Dedifferentiated amniotic fluid mesenchymal stem cell (primary cell): ENCODE data around the gene LRRK2.
"Not testable (repeated sequence)": the region's sequence is repeated elsewhere in the genome, so short reads cannot be mapped to it uniquely, and the experiment has no call there.

ENCODE experiments used
- DNase-seq: peaks from one replicate; pipeline ENCODE4 v3.0.0-alpha.2; 2016; ENCODE audit errors: extremely low spot score

LRRK2 gene

GRCh38 chr12:40314927-40315326, 90.1 kb downstream of the LRRK2 start:
- no peak for DNase-seq

DNA sequence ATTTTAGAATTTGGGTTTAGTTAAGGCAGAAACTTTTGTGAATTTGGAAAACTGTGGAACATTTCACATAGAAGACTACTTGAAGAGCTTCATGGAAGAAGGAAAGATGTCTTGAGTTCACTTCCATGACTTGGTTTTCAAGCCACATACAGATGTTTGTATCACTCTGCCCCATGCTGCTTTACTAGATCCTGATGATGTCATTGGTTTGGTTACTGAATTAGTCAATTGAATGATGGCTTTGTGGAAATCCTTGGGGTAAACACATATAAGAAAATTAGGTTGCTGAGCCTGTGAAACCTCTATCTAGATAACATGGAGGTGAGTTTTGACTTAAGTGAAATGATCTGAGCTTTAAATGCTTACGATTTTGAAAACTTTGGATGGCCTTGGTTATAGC, 90.6 kb downstream of the LRRK2 start:
- DNase-seq = no peak

DNA sequence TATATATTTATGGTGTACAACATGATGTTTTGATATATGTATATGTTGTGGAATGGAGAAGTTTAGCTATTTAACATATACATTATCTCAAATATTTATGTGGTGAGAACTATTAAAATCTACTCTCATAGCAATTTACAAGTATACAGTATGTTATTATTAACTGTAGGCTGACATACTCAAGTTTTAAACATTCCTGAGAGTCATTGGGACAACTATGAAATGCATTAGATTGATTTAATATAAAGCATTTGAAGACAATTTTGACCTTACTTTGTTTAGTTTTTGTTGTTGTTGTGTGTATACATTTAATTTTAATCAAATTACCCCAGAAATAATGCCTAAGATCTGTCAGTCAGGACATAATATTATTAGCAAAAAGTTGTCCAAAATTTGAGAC, 99.5 kb downstream of the LRRK2 start:
- no peak for DNase-seq

DNA sequence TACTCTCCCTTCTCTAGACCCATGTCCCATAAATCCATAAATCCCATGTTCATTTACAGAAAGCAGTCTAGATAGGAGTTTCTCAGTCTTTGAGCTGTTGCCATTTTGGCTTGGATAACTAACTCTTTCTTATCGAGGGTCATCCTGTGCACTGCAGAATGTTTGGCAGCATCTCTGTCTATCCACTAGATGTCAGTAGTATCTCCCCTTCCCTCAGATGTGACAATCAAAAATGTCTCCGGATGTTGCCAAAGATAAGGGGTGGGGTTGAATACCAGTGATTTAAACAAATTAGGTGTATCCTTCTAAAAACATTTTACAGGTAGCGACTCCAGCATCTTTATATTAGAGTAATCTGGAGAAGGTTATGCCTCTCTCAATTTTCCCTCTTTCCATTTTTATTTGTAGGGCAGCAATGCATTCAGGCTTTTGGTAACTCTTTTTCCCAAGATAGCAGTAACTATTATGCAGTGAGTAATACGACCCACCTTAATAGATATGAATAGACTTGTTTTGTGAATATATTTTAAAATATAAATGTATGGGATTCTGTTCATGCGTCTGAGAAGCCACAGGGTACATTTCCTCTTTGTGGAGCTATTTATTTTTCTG, 100.7 kb downstream of the LRRK2 start:
- no peak for DNase-seq

GRCh38 chr12:40327535-40327934, 102.7 kb downstream of the LRRK2 start:
- no peak for DNase-seq

- DNase-seq = no peak
Measured at GRCh38 chr12:40330180-40330579, 105.4 kb downstream of the LRRK2 start.

DNA sequence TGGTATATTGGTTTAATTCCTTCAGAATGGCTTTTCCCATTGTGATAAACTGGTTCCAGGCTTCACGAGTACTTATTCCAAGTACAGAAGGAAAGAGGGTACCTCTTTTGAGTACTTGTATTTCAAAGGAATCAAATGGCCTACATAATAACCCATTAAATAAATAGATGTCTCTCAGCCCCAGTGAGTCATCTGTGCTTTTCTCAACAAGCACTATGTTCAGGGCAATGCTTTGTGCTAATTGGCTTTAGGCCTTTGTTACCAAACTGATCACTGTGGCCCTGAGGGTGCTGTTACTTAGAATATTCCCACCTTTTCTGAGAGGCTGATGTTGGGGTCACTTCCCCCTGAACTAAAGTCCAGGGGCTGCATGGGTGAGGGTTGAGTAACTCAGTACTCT, 107.1 kb downstream of the LRRK2 start:
- DNase-seq = no peak

GRCh38 chr12:40335991-40336390, 111.2 kb downstream of the LRRK2 start:
- DNase-seq = no peak

GRCh38 chr12:40336573-40337199, 111.9 kb downstream of the LRRK2 start:
- no peak for DNase-seq

DNA sequence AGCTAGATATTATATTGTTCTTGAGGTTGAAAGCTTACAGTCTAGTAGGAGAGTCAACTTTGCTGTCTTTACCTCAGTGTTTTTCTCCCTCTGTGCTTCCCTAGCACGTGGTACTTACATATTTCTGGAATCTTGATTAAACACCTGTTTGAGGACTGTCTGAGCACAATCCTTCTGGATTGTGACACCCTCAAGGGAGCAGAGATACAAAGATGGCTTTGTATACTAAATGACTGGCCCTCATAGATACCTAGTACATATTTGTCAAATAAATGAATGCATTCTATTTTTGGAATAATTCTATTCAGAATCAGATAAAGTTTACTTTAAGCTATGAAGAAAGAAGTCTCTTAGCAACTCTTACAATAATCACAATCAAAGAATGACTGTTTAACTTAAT, 113.3 kb downstream of the LRRK2 start:
- no peak for DNase-seq

DNA sequence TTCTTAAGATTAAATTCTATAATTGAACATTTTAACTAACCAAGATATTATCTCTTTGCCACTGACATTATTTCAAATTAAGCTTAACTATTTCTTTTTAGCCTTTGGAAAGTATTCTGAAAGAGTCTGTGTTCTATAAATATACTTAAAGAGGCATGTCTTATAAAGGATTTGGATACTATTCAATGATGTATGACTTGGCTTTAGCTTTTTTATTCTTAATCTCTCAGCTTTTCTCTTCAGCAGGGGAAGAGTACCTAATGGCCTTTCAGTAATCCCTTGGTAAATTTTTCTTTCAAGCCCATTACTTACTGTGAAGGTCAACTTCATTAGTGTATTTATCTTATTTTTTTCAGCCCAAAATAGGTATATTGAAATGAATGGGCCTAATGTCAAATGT, 113.8 kb downstream of the LRRK2 start:
- DNase-seq = no peak

- DNase-seq = no peak
Measured at GRCh38 chr12:40342010-40342409, 117.2 kb downstream of the LRRK2 start.

- DNase-seq = no peak
Measured at GRCh38 chr12:40343124-40343523, 118.3 kb downstream of the LRRK2 start.

DNA sequence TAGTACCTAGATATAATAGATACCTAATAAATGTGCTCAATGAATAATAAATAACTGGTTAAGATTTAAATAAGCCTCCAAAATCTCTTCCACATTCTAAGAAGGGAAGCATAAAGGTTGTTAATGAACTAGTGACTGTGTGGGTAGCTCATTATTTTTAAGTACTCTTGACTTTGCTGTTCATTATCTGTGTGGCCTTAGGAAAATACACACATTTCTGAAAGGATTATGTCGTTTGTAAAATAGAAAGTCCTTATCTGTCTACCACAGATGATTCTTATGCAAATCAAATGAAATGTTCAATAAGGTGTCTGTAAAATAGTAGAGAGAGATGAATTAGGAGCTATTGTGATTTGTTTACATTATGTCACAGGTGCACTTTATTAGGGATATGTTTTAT, 119.5 kb downstream of the LRRK2 start:
- DNase-seq = no peak

- DNase-seq = no peak
Measured at GRCh38 chr12:40351976-40352375, 127.2 kb downstream of the LRRK2 start.

- DNase-seq = no peak
Measured at GRCh38 chr12:40375076-40375475, 150.3 kb downstream of the LRRK2 start.

DNA sequence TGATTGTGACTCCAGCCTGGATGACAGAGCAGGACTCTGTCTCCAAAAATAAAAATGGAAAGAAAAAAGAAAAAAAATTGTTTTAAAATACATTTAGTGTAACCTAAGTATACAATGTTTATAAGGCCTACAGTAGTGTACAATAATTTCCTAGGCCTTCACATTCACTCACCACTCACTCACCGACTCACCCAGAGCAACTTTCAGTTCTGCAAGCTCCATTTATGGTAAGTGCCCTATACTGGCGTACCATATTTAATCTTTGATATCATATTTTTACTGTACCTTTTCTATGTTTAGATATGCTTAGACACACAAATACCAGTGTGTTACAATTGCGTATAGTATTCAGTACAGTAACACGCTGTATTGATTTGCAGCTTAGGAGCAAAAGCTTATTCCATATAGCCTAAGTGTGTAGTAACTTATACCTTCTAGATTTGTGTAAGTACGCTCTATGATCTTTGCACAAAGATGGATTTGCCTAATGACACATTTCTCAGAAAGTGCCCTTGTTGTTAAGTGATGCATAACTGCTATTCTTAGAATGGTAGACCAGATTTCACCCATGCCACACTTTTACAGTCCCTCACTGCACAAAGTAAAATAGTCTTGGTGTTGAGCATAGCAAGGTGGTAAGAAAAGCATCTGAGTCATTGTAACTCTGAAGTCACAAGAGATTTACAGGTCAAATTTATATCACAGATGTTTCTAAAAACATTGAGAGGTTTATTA, 151.9 kb downstream of the LRRK2 start:
- DNase-seq = no peak

- DNase-seq = no peak
Measured at GRCh38 chr12:40378691-40379090, 153.9 kb downstream of the LRRK2 start.

- no peak for DNase-seq
Measured at GRCh38 chr12:40382217-40382616, 157.4 kb downstream of the LRRK2 start.

GRCh38 chr12:40387279-40387678, 162.5 kb downstream of the LRRK2 start:
- DNase-seq = not testable (repeated sequence)

GRCh38 chr12:40390980-40391379, 166.2 kb downstream of the LRRK2 start:
- DNase-seq = no peak

DNA sequence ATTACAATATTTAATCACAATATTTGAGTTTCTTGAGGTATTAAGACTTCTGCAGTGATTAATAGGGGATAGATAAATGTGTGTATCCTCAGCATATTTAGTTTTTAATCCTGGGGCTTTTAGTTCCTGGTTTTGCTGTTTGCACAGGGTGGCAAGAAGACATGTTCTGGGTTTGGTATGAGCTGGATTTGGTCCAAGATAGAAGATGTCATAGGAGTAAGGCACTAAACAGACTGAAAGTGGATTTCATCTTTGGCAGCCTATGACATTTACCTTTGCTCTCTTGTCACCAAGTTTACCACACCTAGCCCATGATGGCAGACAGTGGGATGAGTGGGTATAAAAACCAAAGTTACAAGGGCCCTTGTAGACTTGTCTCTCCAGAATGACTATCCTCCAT, 168.2 kb downstream of the LRRK2 start:
- no peak for DNase-seq

- no peak for DNase-seq
Measured at GRCh38 chr12:40399656-40400055, 174.9 kb downstream of the LRRK2 start.
